Neural cell (in vitro differentiated cells): ENCODE data around the gene CC2D1A. TPM values are rescaled to one million over a fixed set of nuclear protein-coding genes. Genes with fewer than 3 reads are reported as not detected.

Source experiments
- H2AFZ ChIP-seq: fragments of 200-600, 300-800 bp; sonication (generic), shearing (Covaris generic); 2 replicates; pipeline ENCODE4 v1.6.0; 2014; ENCODE audit warnings: low read depth, mild to moderate bottlenecking, antibody characterized with exemption, low read length, moderate library complexity
- H3F3A ChIP-seq: fragments of 200-600 bp; shearing (Covaris generic); 2 replicates; pipeline ENCODE4 v1.6.1; 2016; ENCODE audit warnings: mild to moderate bottlenecking, moderate library complexity, mixed read lengths, antibody characterized with exemption, low read length; ENCODE audit not compliant: insufficient read depth, poor library complexity, severe bottlenecking
- H3K27ac ChIP-seq: fragments of 200-600, 300-800 bp; sonication (generic), shearing (Covaris generic); 2 replicates; pipeline ENCODE4 v1.5.1; 2014; ENCODE audit warnings: mild to moderate bottlenecking, low read length, moderate library complexity
- H3K27me3 ChIP-seq: fragments of 300-800, 200-600 bp; sonication (generic), shearing (Covaris generic); 2 replicates; pipeline ENCODE4 v1.6.0; 2014; ENCODE audit warnings: mild to moderate bottlenecking, low read depth, low read length, moderate library complexity; ENCODE audit not compliant: insufficient read depth
- H3K36me3 ChIP-seq: fragments of 300-800, 200-600 bp; sonication (generic), shearing (Covaris generic); 2 replicates; pipeline ENCODE4 v1.5.1; 2014; ENCODE audit warnings: mild to moderate bottlenecking, antibody characterized with exemption, low read length, moderate library complexity; ENCODE audit not compliant: insufficient read depth
- H3K4me2 ChIP-seq: fragments of 300-800, 200-600 bp; sonication (generic), shearing (Covaris generic); 2 replicates; pipeline ENCODE4 v1.6.0; 2014; ENCODE audit warnings: mild to moderate bottlenecking, low read length
- H3K4me3 ChIP-seq: fragments of 300-800, 200-600 bp; sonication (generic), shearing (Covaris generic); 2 replicates; pipeline ENCODE4 v1.5.1; 2014; ENCODE audit warnings: mild to moderate bottlenecking, low read length, moderate library complexity
- H3K79me2 ChIP-seq: fragments of 200-600 bp; shearing (Covaris generic); replicated peaks from 2 replicates; pipeline ENCODE4 v1.6.0; 2014; ENCODE audit warnings: mild to moderate bottlenecking, low read length, moderate library complexity; ENCODE audit not compliant: insufficient read depth
- H3K9ac ChIP-seq: fragments of 300-800, 200-600 bp; sonication (generic), shearing (Covaris generic); 2 replicates; pipeline ENCODE4 v1.6.1; 2016; ENCODE audit warnings: mild to moderate bottlenecking, low read length, mixed read lengths
- H3K9me2 ChIP-seq: fragments of 200-600 bp; shearing (Covaris generic); 2 replicates; pipeline ENCODE4 v1.6.1; 2016; ENCODE audit warnings: mild to moderate bottlenecking, low read length, mixed read lengths; ENCODE audit not compliant: insufficient read depth
- H3K9me3 ChIP-seq: fragments of 200-600, 300-800 bp; sonication (generic), shearing (Covaris generic); 2 replicates; pipeline ENCODE4 v1.6.1; 2016; ENCODE audit warnings: mild to moderate bottlenecking, mixed run types, low read length, moderate library complexity, mixed read lengths
- H4K20me1 ChIP-seq: fragments of 200-600 bp; shearing (Covaris generic); 2 replicates; pipeline ENCODE4 v1.6.1; 2016; ENCODE audit warnings: mild to moderate bottlenecking, mixed run types; ENCODE audit not compliant: insufficient read depth
- EP300 ChIP-seq: fragments of 450-650 bp; conservative IDR thresholded peaks from 2 replicates; pipeline ENCODE4 v1.6.1; 2014; ENCODE audit warnings: antibody characterized with exemption, mild to moderate bottlenecking, moderate library complexity; ENCODE audit not compliant: poor library complexity, severe bottlenecking
- EZH2 ChIP-seq: fragments of 200-600, 300-800 bp; shearing (Covaris generic), sonication (generic); IDR thresholded peaks from 2 replicates; pipeline ENCODE4 v1.6.1; 2014; ENCODE audit warnings: antibody characterized with exemption, low read length, borderline replicate concordance, mild to moderate bottlenecking; ENCODE audit not compliant: insufficient read depth, poor library complexity, severe bottlenecking
- MXI1 ChIP-seq: fragments of 450-650 bp; conservative IDR thresholded peaks from 2 replicates; pipeline ENCODE4 v1.6.1; 2014; ENCODE audit warnings: antibody characterized with exemption, mild to moderate bottlenecking; ENCODE audit not compliant: poor library complexity, severe bottlenecking
- POLR2AphosphoS5 ChIP-seq: IDR thresholded peaks from 2 replicates; pipeline ENCODE4 v1.6.1; 2012
- RAD21 ChIP-seq: fragments of 450-650 bp; conservative IDR thresholded peaks from 2 replicates; pipeline ENCODE4 v1.6.1; 2014; ENCODE audit warnings: antibody characterized with exemption, mild to moderate bottlenecking, moderate library complexity
- SMC3 ChIP-seq: fragments of 450-650 bp; conservative IDR thresholded peaks from 2 replicates; pipeline ENCODE4 v1.6.1; 2014; ENCODE audit warnings: antibody characterized with exemption, mild to moderate bottlenecking, moderate library complexity; ENCODE audit not compliant: poor library complexity
- TAF1 ChIP-seq: IDR thresholded peaks from 2 replicates; pipeline ENCODE4 v1.6.1; 2012; ENCODE audit warnings: low read depth
- polyA plus RNA-seq: library from polyadenylated mRNA; depleted of rRNA; stranded (reverse); fragments of >200 nt; gene quantifications from 2 replicates; pipeline ENCODE4 v1.2.3, GENCODE V29; 2014
- TF ChIP-seq, protein P1 (sequence below): fragments of 450-650 bp; IDR thresholded peaks from 2 replicates; pipeline ENCODE4 v1.5.1; 2014; ENCODE audit warnings: antibody characterized with exemption, mild to moderate bottlenecking, moderate library complexity; ENCODE audit not compliant: poor library complexity, severe bottlenecking
- TF ChIP-seq, protein P2 (sequence below): IDR thresholded peaks from 2 replicates; pipeline ENCODE4 v1.6.1; 2012; ENCODE audit warnings: borderline replicate concordance

CC2D1A gene
- polyA plus RNA-seq, 1 donor from 2014 or later, result 24.5 TPM

DNA sequence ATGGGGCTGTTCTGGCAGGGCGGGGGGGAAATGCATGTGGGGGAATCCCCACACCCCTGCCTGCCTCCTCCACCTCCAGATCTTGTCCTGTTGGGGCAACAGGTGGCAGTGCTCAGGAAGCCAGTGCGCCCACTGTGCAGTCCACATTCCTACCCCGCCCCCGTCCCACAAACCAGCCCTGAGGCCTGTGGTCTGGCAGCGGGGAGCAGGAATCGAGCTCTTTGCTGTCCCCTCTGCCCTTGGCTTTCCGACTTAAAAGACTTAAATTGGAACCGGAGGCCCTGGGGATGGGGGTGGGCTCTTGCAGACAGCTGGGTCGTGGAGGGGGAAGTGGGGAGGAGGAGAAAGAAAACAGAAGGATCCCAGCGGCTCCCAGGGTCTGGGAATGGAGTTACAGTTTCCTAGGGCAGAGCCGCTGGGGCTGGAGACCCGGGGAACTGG is 24.7 kb upstream of the CC2D1A start:
- Histone ChIP-seq H2AFZ (no peak overlapping the region), H3K9ac (no peak overlapping the region), H3K4me3 (no peak overlapping the region), H3K27ac (no peak overlapping the region), H3K27me3 (no peaks in the 10 kb centered on the region), H3K9me2 (no peaks in the 10 kb centered on the region), H3K79me2 (no peaks in the 10 kb centered on the region), H3K4me2 (no peak overlapping the region), H3K9me3 (no peaks in the 10 kb centered on the region), H3K36me3 (no peaks in the 10 kb centered on the region), H4K20me1 (no peaks in the 10 kb centered on the region), H3F3A (no peaks in the 10 kb centered on the region)
- no peak for TF ChIP-seq POLR2AphosphoS5

DNA sequence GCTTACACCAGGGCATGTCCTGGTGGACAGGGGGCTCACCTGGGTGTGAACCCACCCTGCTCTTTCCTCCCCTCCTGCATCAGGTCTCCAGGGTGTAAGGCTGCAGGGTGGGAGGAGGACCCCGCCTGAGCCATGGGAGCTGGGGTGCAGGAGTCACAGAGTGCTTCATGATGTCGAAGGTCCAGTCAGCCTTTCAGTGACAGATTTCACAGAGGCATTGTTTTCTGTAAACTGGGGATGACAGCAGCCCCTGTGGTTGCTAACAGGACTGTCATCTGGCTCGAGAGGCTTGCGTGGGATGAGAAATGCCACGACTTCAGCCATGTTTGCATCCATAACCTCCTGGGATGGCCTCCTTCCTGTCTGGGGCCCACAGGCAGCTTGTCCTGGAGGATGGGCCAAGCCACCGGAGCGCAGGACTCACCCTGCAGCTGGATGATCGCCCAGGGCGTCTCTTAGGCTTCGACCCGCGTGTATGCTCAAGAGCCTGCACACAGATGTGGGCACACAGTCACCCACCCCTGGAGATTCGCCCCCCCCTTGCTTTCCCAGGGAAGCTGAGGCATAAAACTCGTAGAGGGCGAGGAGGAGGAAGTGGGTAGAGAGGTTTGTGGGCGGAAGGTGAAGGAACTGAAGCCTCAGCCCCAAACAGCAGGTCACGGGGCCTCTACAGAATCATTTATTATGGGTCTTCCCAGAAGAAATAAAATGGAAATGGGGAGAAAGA is 24.1 kb upstream of the CC2D1A start:
- no peaks in the 10 kb centered on the region for H3F3A ChIP-seq
- no peaks in the 10 kb centered on the region for H3K27me3 ChIP-seq
- H3K27ac ChIP-seq, result no peak overlapping the region
- H3K9ac ChIP-seq, result no peak overlapping the region
- H3K9me2 ChIP-seq, result no peaks in the 10 kb centered on the region
- no peak for TF ChIP-seq RAD21
- no peak for TF ChIP-seq EZH2
- TF ChIP-seq, protein P1, sequence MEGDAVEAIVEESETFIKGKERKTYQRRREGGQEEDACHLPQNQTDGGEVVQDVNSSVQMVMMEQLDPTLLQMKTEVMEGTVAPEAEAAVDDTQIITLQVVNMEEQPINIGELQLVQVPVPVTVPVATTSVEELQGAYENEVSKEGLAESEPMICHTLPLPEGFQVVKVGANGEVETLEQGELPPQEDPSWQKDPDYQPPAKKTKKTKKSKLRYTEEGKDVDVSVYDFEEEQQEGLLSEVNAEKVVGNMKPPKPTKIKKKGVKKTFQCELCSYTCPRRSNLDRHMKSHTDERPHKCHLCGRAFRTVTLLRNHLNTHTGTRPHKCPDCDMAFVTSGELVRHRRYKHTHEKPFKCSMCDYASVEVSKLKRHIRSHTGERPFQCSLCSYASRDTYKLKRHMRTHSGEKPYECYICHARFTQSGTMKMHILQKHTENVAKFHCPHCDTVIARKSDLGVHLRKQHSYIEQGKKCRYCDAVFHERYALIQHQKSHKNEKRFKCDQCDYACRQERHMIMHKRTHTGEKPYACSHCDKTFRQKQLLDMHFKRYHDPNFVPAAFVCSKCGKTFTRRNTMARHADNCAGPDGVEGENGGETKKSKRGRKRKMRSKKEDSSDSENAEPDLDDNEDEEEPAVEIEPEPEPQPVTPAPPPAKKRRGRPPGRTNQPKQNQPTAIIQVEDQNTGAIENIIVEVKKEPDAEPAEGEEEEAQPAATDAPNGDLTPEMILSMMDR, result no peak
- TF ChIP-seq TAF1, result no peak
- no peak for TF ChIP-seq SMC3
- no peak for TF ChIP-seq POLR2AphosphoS5
- no peak for TF ChIP-seq MXI1
- TF ChIP-seq, protein P2, sequence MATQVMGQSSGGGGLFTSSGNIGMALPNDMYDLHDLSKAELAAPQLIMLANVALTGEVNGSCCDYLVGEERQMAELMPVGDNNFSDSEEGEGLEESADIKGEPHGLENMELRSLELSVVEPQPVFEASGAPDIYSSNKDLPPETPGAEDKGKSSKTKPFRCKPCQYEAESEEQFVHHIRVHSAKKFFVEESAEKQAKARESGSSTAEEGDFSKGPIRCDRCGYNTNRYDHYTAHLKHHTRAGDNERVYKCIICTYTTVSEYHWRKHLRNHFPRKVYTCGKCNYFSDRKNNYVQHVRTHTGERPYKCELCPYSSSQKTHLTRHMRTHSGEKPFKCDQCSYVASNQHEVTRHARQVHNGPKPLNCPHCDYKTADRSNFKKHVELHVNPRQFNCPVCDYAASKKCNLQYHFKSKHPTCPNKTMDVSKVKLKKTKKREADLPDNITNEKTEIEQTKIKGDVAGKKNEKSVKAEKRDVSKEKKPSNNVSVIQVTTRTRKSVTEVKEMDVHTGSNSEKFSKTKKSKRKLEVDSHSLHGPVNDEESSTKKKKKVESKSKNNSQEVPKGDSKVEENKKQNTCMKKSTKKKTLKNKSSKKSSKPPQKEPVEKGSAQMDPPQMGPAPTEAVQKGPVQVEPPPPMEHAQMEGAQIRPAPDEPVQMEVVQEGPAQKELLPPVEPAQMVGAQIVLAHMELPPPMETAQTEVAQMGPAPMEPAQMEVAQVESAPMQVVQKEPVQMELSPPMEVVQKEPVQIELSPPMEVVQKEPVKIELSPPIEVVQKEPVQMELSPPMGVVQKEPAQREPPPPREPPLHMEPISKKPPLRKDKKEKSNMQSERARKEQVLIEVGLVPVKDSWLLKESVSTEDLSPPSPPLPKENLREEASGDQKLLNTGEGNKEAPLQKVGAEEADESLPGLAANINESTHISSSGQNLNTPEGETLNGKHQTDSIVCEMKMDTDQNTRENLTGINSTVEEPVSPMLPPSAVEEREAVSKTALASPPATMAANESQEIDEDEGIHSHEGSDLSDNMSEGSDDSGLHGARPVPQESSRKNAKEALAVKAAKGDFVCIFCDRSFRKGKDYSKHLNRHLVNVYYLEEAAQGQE, result no peak
- no peak for TF ChIP-seq EP300
- no peak overlapping the region for H2AFZ ChIP-seq
- H4K20me1 ChIP-seq, result no peaks in the 10 kb centered on the region
- H3K36me3 ChIP-seq, result no peaks in the 10 kb centered on the region
- no peak overlapping the region for H3K4me3 ChIP-seq
- H3K4me2 ChIP-seq, result no peak overlapping the region
- no peaks in the 10 kb centered on the region for H3K79me2 ChIP-seq
- H3K9me3 ChIP-seq, result no peaks in the 10 kb centered on the region
